Esophagus muscularis mucosa (tissue), 3 donors: Measurements from ENCODE around the gene ART4.
A peak's percentile ranks its signal among the peaks of the same experiment; 100 is the strongest.

ENCODE experiments used
- POLR2A ChIP-seq: fragments of 450-650 bp; IDR thresholded peaks from one replicate; pipeline ENCODE4 v1.6.1; 2017; ENCODE audit warnings: antibody characterized with exemption, moderate library complexity, mild to moderate bottlenecking, low read depth
- POLR2AphosphoS5 ChIP-seq, 2 donors: sonication (generic); formaldehyde crosslinking; IDR thresholded peaks; one replicate each; pipeline ENCODE4 v1.6.1; 2017; ENCODE audit warnings: antibody characterized with exemption in 2 of 2
- TF ChIP-seq, protein P1 (sequence below), 3 experiments: fragments of 200-600 bp in 2 of 3; fragments of 450-650 bp in 1 of 3; sonication (generic) in 2 of 3; IDR thresholded peaks; one replicate each; pipeline ENCODE4 v1.5.1; 2017 to 2019; ENCODE audit warnings: antibody characterized with exemption in 3 of 3, mild to moderate bottlenecking in 2 of 3, moderate library complexity in 1 of 3

DNA sequence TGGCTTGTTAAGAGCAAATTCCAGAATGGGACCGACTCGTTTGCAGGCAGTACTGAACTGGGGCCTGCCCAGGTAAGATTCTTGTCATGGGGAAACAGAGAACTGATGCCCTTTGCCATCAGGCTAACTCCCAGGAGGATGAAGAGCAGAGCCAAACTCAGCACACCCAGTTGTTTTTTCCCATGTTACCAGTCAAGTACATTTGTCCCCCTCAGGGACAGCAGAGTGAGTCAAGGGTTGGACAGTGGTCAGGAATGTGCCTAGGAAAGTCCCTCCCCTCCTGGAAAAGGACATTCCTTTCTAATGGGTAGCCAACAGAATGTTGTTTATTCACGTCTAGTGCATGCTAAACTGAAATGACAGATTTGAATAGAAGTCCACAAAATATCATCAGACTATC is 1.6 kb downstream of the ART4 start:
- no peak for TF ChIP-seq POLR2A
- TF ChIP-seq, protein P1, sequence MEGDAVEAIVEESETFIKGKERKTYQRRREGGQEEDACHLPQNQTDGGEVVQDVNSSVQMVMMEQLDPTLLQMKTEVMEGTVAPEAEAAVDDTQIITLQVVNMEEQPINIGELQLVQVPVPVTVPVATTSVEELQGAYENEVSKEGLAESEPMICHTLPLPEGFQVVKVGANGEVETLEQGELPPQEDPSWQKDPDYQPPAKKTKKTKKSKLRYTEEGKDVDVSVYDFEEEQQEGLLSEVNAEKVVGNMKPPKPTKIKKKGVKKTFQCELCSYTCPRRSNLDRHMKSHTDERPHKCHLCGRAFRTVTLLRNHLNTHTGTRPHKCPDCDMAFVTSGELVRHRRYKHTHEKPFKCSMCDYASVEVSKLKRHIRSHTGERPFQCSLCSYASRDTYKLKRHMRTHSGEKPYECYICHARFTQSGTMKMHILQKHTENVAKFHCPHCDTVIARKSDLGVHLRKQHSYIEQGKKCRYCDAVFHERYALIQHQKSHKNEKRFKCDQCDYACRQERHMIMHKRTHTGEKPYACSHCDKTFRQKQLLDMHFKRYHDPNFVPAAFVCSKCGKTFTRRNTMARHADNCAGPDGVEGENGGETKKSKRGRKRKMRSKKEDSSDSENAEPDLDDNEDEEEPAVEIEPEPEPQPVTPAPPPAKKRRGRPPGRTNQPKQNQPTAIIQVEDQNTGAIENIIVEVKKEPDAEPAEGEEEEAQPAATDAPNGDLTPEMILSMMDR (IDR thresholded peaks at IDR 0.05), result no peak
- peak; percentile 58 to 80 for TF ChIP-seq POLR2AphosphoS5 (IDR thresholded peaks at IDR 0.05)
